Gastroesophageal sphincter (tissue), 4 donors: Measurements from ENCODE around the gene MYRIP. TPM values are rescaled to one million over a fixed set of nuclear protein-coding genes. Genes with fewer than 3 reads are reported as not detected.

ENCODE experiments used
- ATAC-seq: fragments of 150-250 bp; one replicate; pipeline ENCODE4 v1.9.1; 2016; ENCODE audit warnings: mild to moderate bottlenecking, moderate library complexity
- H3K27ac ChIP-seq, 4 donors: fragments of 200-600 bp; sonication (generic) in 3 of 4; 1 replicate in 3 of 4; 2 replicates in 1 of 4; pipeline ENCODE4 v1.5.1; 2016 to 2019
- H3K27me3 ChIP-seq: fragments of 200-600 bp; sonication (generic); one replicate; pipeline ENCODE4 v1.5.1; 2019
- H3K36me3 ChIP-seq, 2 donors: fragments of 200-600 bp; sonication (generic); one replicate each; pipeline ENCODE4 v1.5.1; 2019; ENCODE audit warnings: control low read depth in 1 of 2
- H3K4me1 ChIP-seq, 3 donors: fragments of 200-600 bp; sonication (generic); 1 replicate in 2 of 3; 2 replicates in 1 of 3; pipeline ENCODE4 v1.5.1; 2016 to 2019; ENCODE audit warnings: control low read depth in 2 of 3
- H3K4me3 ChIP-seq, 2 donors: fragments of 200-600 bp; sonication (generic); one replicate each; pipeline ENCODE4 v1.5.1; 2019; ENCODE audit warnings: mild to moderate bottlenecking in 1 of 2, moderate library complexity in 1 of 2
- H3K9me3 ChIP-seq, 3 donors: fragments of 200-600 bp; sonication (generic); one replicate each; pipeline ENCODE4 v1.5.1; 2017 to 2019; ENCODE audit warnings: control low read depth in 2 of 3
- CTCF ChIP-seq, 4 experiments: fragments of 200-600 bp in 2 of 4; fragments of 450-650 bp in 2 of 4; sonication (generic) in 1 of 4; IDR thresholded peaks; one replicate each; pipeline ENCODE4 v1.5.1; 2017 to 2019; ENCODE audit warnings: antibody characterized with exemption in 4 of 4, mild to moderate bottlenecking in 2 of 4, moderate library complexity in 2 of 4
- EP300 ChIP-seq: sonication (generic); formaldehyde crosslinking; IDR thresholded peaks from one replicate; pipeline ENCODE4 v1.6.1; 2017; ENCODE audit warnings: antibody characterized with exemption, mild to moderate bottlenecking
- POLR2A ChIP-seq, 2 donors: fragments of 450-650 bp; IDR thresholded peaks; one replicate each; pipeline ENCODE4 v1.6.1; 2017; ENCODE audit warnings: antibody characterized with exemption in 2 of 2, mild to moderate bottlenecking in 2 of 2, moderate library complexity in 1 of 2
- POLR2AphosphoS5 ChIP-seq: sonication (generic); formaldehyde crosslinking; IDR thresholded peaks from one replicate; pipeline ENCODE4 v1.6.1; 2017; ENCODE audit warnings: antibody characterized with exemption
- WGBS, 2 donors: methylation state at CpG; one replicate each; pipeline ENCODE4 v1.1.5; 2018; ENCODE audit warnings: low coverage in 1 of 2; 5-methylcytosine and 5-hydroxymethylcytosine counted together
- total RNA-seq, 4 donors: library from RNA; depleted of rRNA; stranded (reverse); fragments of >200 nt; gene quantifications; one replicate each; pipeline ENCODE4 v1.1.0, GENCODE V29; 2016

MYRIP gene
- total RNA-seq, 4 donors from 2014 or later, result 3.7 to 6.4 (median 5.0) TPM

GRCh38 chr3:40120067-40120692 is 310.8 kb downstream of the MYRIP start:
- Histone ChIP-seq H3K27me3 (no peaks in the 10 kb centered on the region), H3K4me3 (no peak overlapping the region), H3K4me1 (no peaks in the 10 kb centered on the region), H3K36me3 (no peaks in the 10 kb centered on the region), H3K9me3 (no peaks in the 10 kb centered on the region), H3K27ac (peak overlapping the region in 1 of 4 donors; percentile 12)
- TF ChIP-seq POLR2A (IDR thresholded peaks at IDR 0.05) (no peak), POLR2AphosphoS5 (no peak), CTCF (IDR thresholded peaks at IDR 0.05) (no peak), EP300 (no peak)
- WGBS, 2 donors, result 64 to 75% methylated on average over 2 to 3 of the region's 3 CpGs
- ATAC-seq, result no peak

- H3K9me3 ChIP-seq, result no peaks in the 10 kb centered on the region
- TF ChIP-seq CTCF (IDR thresholded peaks at IDR 0.05) (no peak), POLR2A (IDR thresholded peaks at IDR 0.05) (no peak), EP300 (no peak), POLR2AphosphoS5 (no peak)
- no peak for ATAC-seq
- no peak overlapping the region for H3K4me3 ChIP-seq
- no peaks in the 10 kb centered on the region for H3K36me3 ChIP-seq
- H3K27me3 ChIP-seq, result no peaks in the 10 kb centered on the region
- no peaks in the 10 kb centered on the region for H3K4me1 ChIP-seq
- peak overlapping the region in 1 of 4 donors; percentile 12 for H3K27ac ChIP-seq
- WGBS, 2 donors, result 30 to 53% methylated on average over 2 to 3 of the region's 3 CpGs
These were observed 311.4 kb downstream of the MYRIP start for GRCh38 chr3:40120806-40121205.

- H3K9me3 ChIP-seq, result no peaks in the 10 kb centered on the region
- H3K4me3 ChIP-seq, result no peak overlapping the region
- H3K27me3 ChIP-seq, result no peaks in the 10 kb centered on the region
- ATAC-seq, result no peak
- H3K27ac ChIP-seq, result no peak overlapping the region
- no peak for TF ChIP-seq EP300
- TF ChIP-seq CTCF (IDR thresholded peaks at IDR 0.05), result no peak
- TF ChIP-seq POLR2AphosphoS5, result no peak
- TF ChIP-seq POLR2A (IDR thresholded peaks at IDR 0.05), result no peak
- no peaks in the 10 kb centered on the region for H3K36me3 ChIP-seq
- H3K4me1 ChIP-seq, result no peaks in the 10 kb centered on the region
These were observed 315.5 kb downstream of the MYRIP start for GRCh38 chr3:40124918-40125317.

- Histone ChIP-seq H3K27me3 (no peaks in the 10 kb centered on the region), H3K4me1 (no peaks in the 10 kb centered on the region), H3K4me3 (no peak overlapping the region), H3K9me3 (no peaks in the 10 kb centered on the region), H3K36me3 (no peaks in the 10 kb centered on the region), H3K27ac (no peak overlapping the region)
- TF ChIP-seq POLR2A (IDR thresholded peaks at IDR 0.05), result no peak
- TF ChIP-seq CTCF (IDR thresholded peaks at IDR 0.05), result no peak
- TF ChIP-seq EP300, result no peak
- no peak for TF ChIP-seq POLR2AphosphoS5
- no peak for ATAC-seq
- 80 to 89% methylated on average over 1 to 2 of the region's 2 CpGs for WGBS, 2 donors
These were observed 318.8 kb downstream of the MYRIP start for GRCh38 chr3:40128166-40128565.

- no peak overlapping the region for H3K27ac ChIP-seq
- peaks cover 0 to 8% (median 0%) of the 10 kb centered on the region in 3 donors for H3K9me3 ChIP-seq
- no peaks in the 10 kb centered on the region for H3K27me3 ChIP-seq
- no peaks in the 10 kb centered on the region for H3K4me1 ChIP-seq
- 75 to 80% methylated on average over 3 of the region's 3 CpGs for WGBS, 2 donors
- H3K4me3 ChIP-seq, result no peak overlapping the region
- no peaks in the 10 kb centered on the region for H3K36me3 ChIP-seq
- ATAC-seq, result no peak
- TF ChIP-seq CTCF (IDR thresholded peaks at IDR 0.05), result no peak
- no peak for TF ChIP-seq POLR2AphosphoS5
- no peak for TF ChIP-seq EP300
- TF ChIP-seq POLR2A (IDR thresholded peaks at IDR 0.05), result no peak
These were observed 320.1 kb downstream of the MYRIP start for GRCh38 chr3:40129510-40129909.
